ENCODE measurements around the gene HDDC2. TPM values are rescaled to one million over a fixed set of nuclear protein-coding genes. Genes with fewer than 3 reads are reported as not detected.

HDDC2 gene
- total RNA-seq, 4 donors from 2014 or later = 19.9 to 56.9 (median 40.8) TPM

GRCh38 chr6:125271486-125272159 lies 30.1 kb downstream of the HDDC2 start:
- no peak overlapping the region for H3K4me3 ChIP-seq
- H3K9me3 ChIP-seq = no peaks in the 10 kb centered on the region
- no peaks in the 10 kb centered on the region for H3K4me1 ChIP-seq
- TF ChIP-seq POLR2A (IDR thresholded peaks at IDR 0.05) (no peak), CTCF (IDR thresholded peaks at IDR 0.05) (no peak)
- no peak for DNase-seq
- H3K27me3 ChIP-seq = no peaks in the 10 kb centered on the region
- H3K27ac ChIP-seq = no peak overlapping the region
- H3K36me3 ChIP-seq = peaks cover 0 to 33% (median 0%) of the 10 kb centered on the region in 3 donors

- Histone ChIP-seq H3K4me1 (no peaks in the 10 kb centered on the region), H3K9me3 (no peaks in the 10 kb centered on the region), H3K27me3 (no peaks in the 10 kb centered on the region), H3K27ac (no peak overlapping the region), H3K4me3 (no peak overlapping the region), H3K36me3 (peaks cover 0 to 22% (median 0%) of the 10 kb centered on the region in 3 donors)
- no peak for TF ChIP-seq POLR2A (IDR thresholded peaks at IDR 0.05)
- no peak for TF ChIP-seq CTCF (IDR thresholded peaks at IDR 0.05)
- no peak for DNase-seq
Measured at GRCh38 chr6:125270380-125270779, 31.4 kb downstream of the HDDC2 start.

GRCh38 chr6:125269328-125269985 lies 32.3 kb downstream of the HDDC2 start:
- Histone ChIP-seq H3K27me3 (no peaks in the 10 kb centered on the region), H3K4me1 (no peaks in the 10 kb centered on the region), H3K36me3 (peaks cover 0 to 21% (median 0%) of the 10 kb centered on the region in 3 donors), H3K4me3 (no peak overlapping the region), H3K27ac (no peak overlapping the region), H3K9me3 (no peaks in the 10 kb centered on the region)
- no peak for DNase-seq
- peak in 1 of 6 experiments; percentile 4 for TF ChIP-seq CTCF (IDR thresholded peaks at IDR 0.05)
- no peak for TF ChIP-seq POLR2A (IDR thresholded peaks at IDR 0.05)

GRCh38 chr6:125268765-125269164 lies 33.0 kb downstream of the HDDC2 start:
- Histone ChIP-seq H3K4me1 (no peaks in the 10 kb centered on the region), H3K9me3 (no peaks in the 10 kb centered on the region), H3K4me3 (no peak overlapping the region), H3K27me3 (no peaks in the 10 kb centered on the region), H3K27ac (no peak overlapping the region), H3K36me3 (peaks cover 0 to 17% (median 0%) of the 10 kb centered on the region in 3 donors)
- no peak for DNase-seq
- TF ChIP-seq POLR2A (IDR thresholded peaks at IDR 0.05) (no peak), CTCF (IDR thresholded peaks at IDR 0.05) (no peak)

- Histone ChIP-seq H3K9me3 (no peaks in the 10 kb centered on the region), H3K27ac (no peak overlapping the region), H3K27me3 (no peaks in the 10 kb centered on the region), H3K4me3 (no peak overlapping the region), H3K4me1 (no peaks in the 10 kb centered on the region), H3K36me3 (peaks cover 0 to 10% (median 0%) of the 10 kb centered on the region in 3 donors)
- no peak for DNase-seq
- no peak for TF ChIP-seq CTCF (IDR thresholded peaks at IDR 0.05)
- TF ChIP-seq POLR2A (IDR thresholded peaks at IDR 0.05) = no peak
Measured at GRCh38 chr6:125267806-125268523, 33.8 kb downstream of the HDDC2 start.

All from Peyer's patch (tissue), 4 donors.